Stimulated activated CD8-positive, alpha-beta memory T cell treated with anti-CD3 and anti-CD28 coated beads, Interleukin-2, amount 100 ng/mL, for 48 hours (primary cell): ENCODE results near the gene FAM229B.
"Not testable (repeated sequence)": the region's sequence is repeated elsewhere in the genome, so short reads cannot be mapped to it uniquely, and the experiment has no call there.

Experiments
- DNase-seq, 2 donors: peaks; one replicate each; pipeline ENCODE4 v3.0.0-alpha.2; 2020; ENCODE audit warnings: low read depth in 2 of 2

The FAM229B gene

GRCh38 chr6:112065426-112065986 is 21.9 kb upstream of the FAM229B start:
- no peak for DNase-seq

- no peak for DNase-seq
These were observed 20.8 kb upstream of the FAM229B start for GRCh38 chr6:112066606-112067005.

GRCh38 chr6:112081569-112081968 is 5.8 kb upstream of the FAM229B start:
- no peak for DNase-seq

DNA sequence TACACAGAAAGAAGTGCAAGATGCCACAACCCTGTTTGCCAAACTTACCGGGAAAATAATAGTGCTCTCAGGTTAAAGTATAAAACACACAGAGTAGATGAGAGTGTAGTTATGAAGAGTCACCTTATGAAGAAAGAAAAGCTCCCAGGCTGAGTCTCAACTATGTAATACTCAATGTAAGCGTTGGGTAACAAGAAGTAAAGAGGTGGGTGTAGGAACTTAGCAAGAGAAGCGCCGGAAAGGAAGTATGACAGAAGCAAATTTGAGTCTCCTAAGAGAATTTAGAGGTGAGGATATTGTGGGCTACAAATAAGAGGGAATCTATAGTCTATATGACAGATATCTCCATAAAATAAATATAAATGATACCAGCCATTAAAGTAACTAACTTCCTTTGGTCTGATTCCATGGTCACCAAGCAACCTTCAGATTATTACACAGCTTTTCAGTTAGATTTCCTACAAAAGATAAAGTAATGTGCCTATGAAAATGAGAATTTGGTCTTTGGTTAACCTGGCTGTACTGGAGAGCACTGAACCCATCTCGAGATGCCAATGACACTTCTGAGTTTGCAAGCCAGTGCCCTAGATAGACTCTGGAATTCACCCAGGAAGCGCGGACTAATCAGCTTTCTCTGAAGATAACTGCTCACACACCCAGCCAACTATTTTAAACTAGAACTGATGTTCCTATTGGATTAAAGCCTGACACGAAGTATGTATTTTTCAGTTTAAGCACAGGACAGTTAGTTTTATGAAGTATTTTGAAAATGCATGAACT is 1.9 kb upstream of the FAM229B start:
- no peak for DNase-seq

DNA sequence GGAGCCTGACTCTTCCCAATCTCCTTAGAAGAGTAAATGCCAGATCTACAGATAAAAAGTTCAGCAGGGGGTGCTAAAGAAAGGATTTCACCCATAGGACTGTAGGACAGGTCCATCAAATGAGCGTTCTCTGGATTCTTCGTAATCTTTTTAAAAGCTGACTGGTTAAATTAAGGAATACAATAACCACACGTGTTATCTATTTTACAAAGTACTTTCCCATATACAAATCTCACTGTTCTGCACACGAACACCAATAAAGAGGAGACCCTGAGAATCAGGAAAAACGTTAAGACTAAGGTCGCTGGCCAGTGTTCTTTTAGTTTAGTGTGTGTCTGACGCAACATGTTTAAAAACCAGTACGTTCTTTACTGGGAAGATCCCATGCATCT is 651 bp upstream of the FAM229B start:
- no peak for DNase-seq

- no peak for DNase-seq
These were observed 525 bp downstream of the FAM229B start for GRCh38 chr6:112087916-112088315.

GRCh38 chr6:112096901-112097300 is 9.5 kb downstream of the FAM229B start:
- DNase-seq = no peak

- DNase-seq = no peak
These were observed 13.2 kb downstream of the FAM229B start for GRCh38 chr6:112100561-112100960.

GRCh38 chr6:112106026-112106425 is 18.6 kb downstream of the FAM229B start:
- not testable (repeated sequence) for DNase-seq

- DNase-seq = no peak
These were observed 19.2 kb downstream of the FAM229B start for GRCh38 chr6:112106562-112106961.

DNA sequence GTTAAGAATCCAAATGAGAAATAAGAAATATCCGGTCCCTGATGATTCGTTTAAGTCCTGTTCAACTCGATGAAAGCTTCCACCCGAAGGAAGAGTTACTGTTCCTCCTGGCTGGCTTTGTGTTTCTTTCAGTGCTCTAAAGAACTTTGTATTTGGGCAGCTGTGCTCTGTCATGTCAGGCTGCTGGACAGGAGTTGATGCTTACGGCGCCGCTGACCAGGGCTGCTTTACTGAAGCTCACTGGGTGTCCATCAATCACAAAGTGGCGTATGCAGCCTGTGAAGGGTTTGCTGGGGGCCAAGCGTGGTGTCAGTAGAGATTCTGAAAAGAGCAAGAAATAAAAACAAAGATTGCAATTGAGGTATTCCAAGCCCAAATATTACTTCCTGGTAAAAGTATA is 21.9 kb downstream of the FAM229B start:
- DNase-seq = no peak

- DNase-seq = no peak
These were observed 26.0 kb downstream of the FAM229B start for GRCh38 chr6:112113431-112113830.

GRCh38 chr6:112113918-112114317 is 26.5 kb downstream of the FAM229B start:
- DNase-seq = no peak

DNA sequence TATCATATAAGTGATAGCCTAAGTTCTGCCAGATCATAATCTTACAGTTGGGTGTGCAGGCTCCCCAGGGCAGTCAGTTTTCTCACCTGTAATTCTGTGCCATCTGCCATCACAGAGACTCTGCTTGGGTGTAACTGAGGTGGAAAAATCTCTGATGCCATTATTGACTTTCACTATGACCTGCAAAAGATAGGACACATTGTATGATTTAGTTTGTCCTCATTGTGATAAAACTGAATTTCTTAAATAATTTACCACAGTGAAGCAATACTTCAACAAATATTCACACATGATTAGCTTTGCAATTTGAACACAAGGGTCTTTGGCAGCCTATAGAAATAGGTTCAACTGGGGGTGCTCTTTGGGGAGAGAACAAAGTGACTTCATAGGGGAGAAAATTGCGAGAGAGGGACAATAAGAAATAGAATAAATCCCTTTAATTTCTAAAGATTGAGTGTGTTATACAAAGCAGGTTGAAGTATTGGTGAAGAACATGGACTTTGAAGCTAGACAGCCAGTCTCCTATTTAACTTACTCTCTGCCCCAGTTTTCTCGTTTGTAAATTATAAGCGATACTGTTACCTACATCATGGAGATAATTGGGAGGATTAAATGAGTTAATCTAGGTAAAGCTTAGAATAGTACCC is 27.3 kb downstream of the FAM229B start:
- no peak for DNase-seq

DNA sequence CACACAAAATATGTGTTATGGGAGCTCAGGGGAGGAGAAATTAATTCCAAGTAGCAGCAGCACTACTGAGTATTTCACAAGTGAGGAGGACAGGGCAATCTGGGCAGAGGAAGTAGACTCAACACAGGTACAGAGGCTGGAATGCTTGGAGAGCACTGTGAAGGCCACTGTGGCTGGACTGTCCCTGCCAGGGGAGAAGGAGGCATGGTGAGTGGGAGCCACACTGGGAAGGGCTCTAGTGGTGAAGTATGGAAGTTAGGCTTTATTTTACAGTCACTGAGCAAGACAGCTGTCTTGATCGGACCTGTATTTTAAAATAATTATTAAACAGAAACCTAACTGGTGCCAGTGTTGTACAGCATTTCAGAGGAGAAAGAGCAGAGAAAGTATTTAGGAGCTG is 28.8 kb downstream of the FAM229B start:
- no peak for DNase-seq

DNA sequence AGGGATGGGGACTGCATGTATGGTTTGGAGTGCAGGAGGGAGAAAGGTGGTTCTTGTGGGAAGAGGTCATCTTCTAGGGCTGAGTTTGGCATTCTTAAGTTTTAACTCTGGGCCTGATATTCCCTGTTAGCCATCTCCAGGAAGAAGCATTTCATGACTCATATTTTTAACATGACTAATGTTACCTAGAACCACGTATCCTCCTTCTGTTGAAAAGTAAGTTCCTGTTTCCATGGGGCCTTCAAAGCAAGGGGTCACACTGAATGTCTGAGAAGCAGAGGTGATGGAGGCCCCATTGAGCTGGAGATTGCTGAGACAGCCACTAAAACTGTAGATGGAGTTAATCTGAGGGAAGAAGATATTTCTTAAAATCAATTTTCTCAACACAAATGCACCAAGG is 30.2 kb downstream of the FAM229B start:
- DNase-seq = no peak

DNA sequence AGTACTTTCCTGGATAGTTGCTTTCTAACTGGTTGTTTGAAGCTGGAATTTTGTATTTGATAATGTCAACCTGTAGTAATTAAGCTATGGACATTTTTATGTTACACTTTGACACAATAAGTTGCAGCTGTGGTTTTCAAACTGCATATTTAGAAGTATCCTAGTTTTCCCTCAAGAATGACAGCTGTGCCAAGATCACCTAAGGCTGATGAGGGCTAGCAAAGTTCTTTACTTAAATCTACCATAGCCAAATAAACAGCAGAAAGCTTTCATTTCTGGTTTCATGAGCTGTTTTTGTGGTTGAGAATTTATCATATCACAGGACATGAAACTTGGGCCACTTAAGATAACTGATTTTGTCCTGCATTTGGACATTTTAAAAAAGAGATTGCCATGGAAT is 30.6 kb downstream of the FAM229B start:
- no peak for DNase-seq

DNA sequence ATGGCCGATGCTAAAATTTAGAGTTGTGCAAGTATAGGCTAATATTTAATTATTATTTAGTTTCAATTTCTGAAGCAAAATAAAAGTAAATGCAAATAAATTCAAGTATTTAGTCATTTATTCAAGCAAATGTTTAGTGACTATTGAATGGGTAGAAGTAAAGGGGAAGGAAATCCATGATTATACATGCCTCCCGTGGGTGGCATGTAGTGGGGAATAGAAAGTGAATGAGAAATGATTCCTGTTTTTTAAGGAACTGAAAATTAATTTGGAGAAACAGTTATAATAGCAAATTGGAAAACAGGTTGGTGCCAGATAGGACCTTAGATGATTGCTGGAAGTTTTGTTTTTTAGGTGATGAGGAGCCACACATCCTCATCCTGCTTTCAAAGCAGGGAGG is 35.4 kb downstream of the FAM229B start:
- DNase-seq = no peak

GRCh38 chr6:112123982-112124381 is 36.6 kb downstream of the FAM229B start:
- DNase-seq = no peak

- DNase-seq = no peak
These were observed 40.8 kb downstream of the FAM229B start for GRCh38 chr6:112128208-112128607.

- no peak for DNase-seq
These were observed 43.5 kb downstream of the FAM229B start for GRCh38 chr6:112130878-112131277.

DNA sequence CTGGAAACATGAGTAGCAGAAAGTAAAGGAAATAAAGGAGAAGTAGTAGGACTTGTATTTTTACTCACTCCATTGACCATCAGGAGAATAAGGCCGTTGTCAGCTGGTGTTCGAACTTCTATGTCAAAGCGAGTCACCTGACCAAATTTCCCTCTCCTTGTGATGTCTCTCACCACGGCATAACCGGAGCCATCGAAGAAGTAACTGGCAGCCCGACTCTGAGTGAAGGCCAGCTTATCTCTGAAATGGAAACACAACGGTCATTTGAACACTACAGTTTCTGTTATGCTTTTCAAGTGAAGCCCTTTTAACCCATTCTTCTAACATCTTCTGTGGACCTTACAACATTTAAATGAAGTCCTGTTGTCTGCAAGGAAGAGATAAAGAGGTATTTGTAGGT is 51.7 kb downstream of the FAM229B start:
- no peak for DNase-seq

GRCh38 chr6:112141707-112142106 is 54.3 kb downstream of the FAM229B start:
- no peak for DNase-seq
